GM23338 (cell line): ENCODE data around the gene PIMREG. TPM values are rescaled to one million over a fixed set of nuclear protein-coding genes. Genes with fewer than 3 reads are reported as not detected.
A peak's percentile ranks its signal among the peaks of the same experiment; 100 is the strongest.

Experiments
- ATAC-seq: fragments of 200-7000 bp; cut with Tn5 transposase; 3 replicates; pipeline ENCODE4 v1.9.1; 2020
- DNase-seq: peaks from one replicate; pipeline ENCODE4 v3.0.0-alpha.2; 2015; ENCODE audit warnings: low spot score
- H2AFZ ChIP-seq: fragments of 200-600 bp; sonication (generic); 2 replicates; pipeline ENCODE4 v1.8.0; 2016; ENCODE audit warnings: antibody characterized with exemption, mild to moderate bottlenecking, moderate library complexity
- H3F3A ChIP-seq: fragments of 200-600 bp; sonication (generic); replicated peaks from 2 replicates; pipeline ENCODE4 v1.8.0; 2017; ENCODE audit warnings: antibody characterized with exemption, mixed run types, low read depth
- H3K27ac ChIP-seq: fragments of 200-600 bp; sonication (generic); 2 replicates; pipeline ENCODE4 v1.6.1; 2016; ENCODE audit warnings: low read depth
- H3K27me3 ChIP-seq: fragments of 200-600 bp; sonication (generic); 2 replicates; pipeline ENCODE4 v1.8.0; 2016; ENCODE audit warnings: mild to moderate bottlenecking, mixed run types, moderate library complexity; ENCODE audit not compliant: insufficient read depth
- H3K36me3 ChIP-seq: fragments of 200-600 bp; sonication (generic); 2 replicates; pipeline ENCODE4 v1.8.0; 2016; ENCODE audit warnings: mild to moderate bottlenecking; ENCODE audit not compliant: insufficient read depth
- H3K4me1 ChIP-seq: fragments of 200-600 bp; sonication (generic); 2 replicates; pipeline ENCODE4 v1.8.0; 2016; ENCODE audit warnings: mild to moderate bottlenecking, moderate library complexity; ENCODE audit not compliant: insufficient read depth
- H3K4me2 ChIP-seq: fragments of 200-600 bp; sonication (generic); 2 replicates; pipeline ENCODE4 v1.7.1; 2017; ENCODE audit warnings: mixed run types
- H3K4me3 ChIP-seq: fragments of 200-600 bp; sonication (generic); 2 replicates; pipeline ENCODE4 v1.6.1; 2016; ENCODE audit warnings: mixed run types
- H3K79me2 ChIP-seq: fragments of 200-600 bp; sonication (generic); replicated peaks from 2 replicates; pipeline ENCODE4 v1.8.0; 2017; ENCODE audit warnings: mild to moderate bottlenecking; ENCODE audit not compliant: insufficient read depth
- H3K9me2 ChIP-seq: fragments of 200-600 bp; sonication (generic); 2 replicates; pipeline ENCODE4 v1.8.0; 2017; ENCODE audit not compliant: insufficient read depth
- H4K20me1 ChIP-seq: fragments of 200-600 bp; sonication (generic); replicated peaks from 2 replicates; pipeline ENCODE4 v1.8.0; 2017; ENCODE audit warnings: mild to moderate bottlenecking; ENCODE audit not compliant: insufficient read depth
- H3K27ac Mint-ChIP-seq: 2 replicates; pipeline ENCODE4 v1.8.0; 2020; ENCODE audit warnings: inconsistent platforms, mild to moderate bottlenecking, moderate library complexity, mixed read lengths
- H3K27me3 Mint-ChIP-seq: 3 replicates; pipeline ENCODE4 v1.8.0; 2022; ENCODE audit warnings: low read depth, mild to moderate bottlenecking, moderate library complexity, mixed read lengths, inconsistent platforms; ENCODE audit not compliant: insufficient read depth, poor library complexity
- H3K36me3 Mint-ChIP-seq: 3 replicates; pipeline ENCODE4 v1.8.0; 2021; ENCODE audit warnings: low read depth, mild to moderate bottlenecking, inconsistent platforms, moderate library complexity, mixed read lengths
- H3K4me1 Mint-ChIP-seq: 3 replicates; pipeline ENCODE4 v1.8.0; 2020; ENCODE audit warnings: mild to moderate bottlenecking, inconsistent platforms, mixed read lengths
- H3K4me3 Mint-ChIP-seq: 3 replicates; pipeline ENCODE4 v1.8.0; 2021; ENCODE audit warnings: moderate library complexity, mild to moderate bottlenecking, inconsistent platforms, mixed read lengths
- H3K9me3 Mint-ChIP-seq: 3 replicates; pipeline ENCODE4 v1.8.0; 2020; ENCODE audit warnings: moderate library complexity, mild to moderate bottlenecking, inconsistent platforms, mixed read lengths
- EZH2 ChIP-seq: fragments of 200-600 bp; sonication (generic); IDR thresholded peaks from one replicate; pipeline ENCODE4 v1.8.0; 2017; ENCODE audit warnings: antibody characterized with exemption, mild to moderate bottlenecking, low read depth; ENCODE audit not compliant: unreplicated experiment
- EZH2phosphoT487 ChIP-seq: fragments of 200-600 bp; sonication (generic); IDR thresholded peaks from one replicate; pipeline ENCODE4 v1.8.1; 2018; ENCODE audit warnings: antibody characterized with exemption; ENCODE audit not compliant: unreplicated experiment
- JUNB ChIP-seq: IDR thresholded peaks from one replicate; pipeline ENCODE4 v1.6.1; 2016; ENCODE audit warnings: antibody characterized with exemption; ENCODE audit not compliant: unreplicated experiment
- NANOG ChIP-seq: IDR thresholded peaks from 2 replicates; pipeline ENCODE4 v1.6.1; 2016; ENCODE audit warnings: antibody characterized with exemption, borderline replicate concordance
- POLR2AphosphoS5 ChIP-seq: IDR thresholded peaks from 2 replicates; pipeline ENCODE4 v1.6.1; 2016; ENCODE audit warnings: antibody characterized with exemption, low read depth
- STAT1 ChIP-seq: IDR thresholded peaks from one replicate; pipeline ENCODE4 v1.6.1; 2016; ENCODE audit warnings: antibody characterized with exemption; ENCODE audit not compliant: unreplicated experiment
- ZNF114 ChIP-seq: fragments of 250-450 bp; sonication (Bioruptor Pico); IDR thresholded peaks from 2 replicates; pipeline ENCODE4 v1.5.0; 2020; ENCODE audit warnings: mild to moderate bottlenecking, moderate library complexity
- ZNF331 ChIP-seq: fragments of 250-450 bp; sonication (Bioruptor Pico); IDR thresholded peaks from 2 replicates; pipeline ENCODE4 v1.5.0; 2020; ENCODE audit warnings: low read depth, mild to moderate bottlenecking, moderate library complexity
- polyA plus RNA-seq: library from polyadenylated mRNA; unstranded; fragments of >200 nt; fragmentation: Nextera tagmentation; extraction: Ambion mirVana; gene quantifications from 2 replicates; pipeline ENCODE4 v1.2.1, GENCODE V29; 2016
- total RNA-seq: library from RNA; depleted of rRNA; stranded (reverse); fragments of >200 nt; shearing (Covaris generic); gene quantifications from 2 replicates; pipeline ENCODE4 v1.2.3, GENCODE V29; 2014
- TF ChIP-seq, protein P1 (sequence below): IDR thresholded peaks from one replicate; pipeline ENCODE4 v1.6.1; 2018; ENCODE audit warnings: antibody characterized with exemption; ENCODE audit not compliant: unreplicated experiment
- TF ChIP-seq, protein P2 (sequence below): IDR thresholded peaks from 2 replicates; pipeline ENCODE4 v1.6.1; 2016; ENCODE audit warnings: antibody characterized with exemption
- TF ChIP-seq, protein P3 (sequence below), 2 experiments: fragments of 200-600 bp in 1 of 2; sonication (generic) in 1 of 2; conservative IDR thresholded peaks; 2 replicates each; pipeline versions ENCODE4 v1.5.1 to v1.6.1; 2016 to 2017; ENCODE audit warnings: antibody characterized with exemption in 2 of 2, low read depth in 2 of 2, mild to moderate bottlenecking in 2 of 2, moderate library complexity in 1 of 2

PIMREG gene
- total and polyA plus RNA-seq, 2 experiments from 2014 or later, result 87.8 to 144 TPM

DNA sequence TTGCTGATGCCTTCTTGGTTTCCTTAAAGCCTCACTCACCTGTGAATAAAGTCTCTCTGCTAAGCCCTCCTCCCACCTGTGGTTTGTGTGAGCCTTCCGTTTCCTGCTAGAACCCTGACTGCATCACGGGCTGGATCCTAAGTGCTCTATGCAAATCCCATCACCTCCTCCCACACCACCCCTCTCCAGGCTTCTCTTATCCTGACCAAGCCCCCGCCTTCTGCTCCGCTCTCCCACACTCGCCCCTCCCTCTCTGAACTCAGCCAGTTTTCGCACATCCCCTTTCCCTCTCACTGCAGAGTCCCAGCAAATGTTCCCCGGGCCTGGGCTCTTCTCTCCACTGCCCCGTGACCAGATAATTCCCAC, 51.8 kb downstream of the PIMREG start:
- peak overlapping the region; percentile 70; the same call in 1 of the 2 replicates for H3K27ac ChIP-seq
- peaks cover 35% of the 10 kb centered on the region for H3K4me1 ChIP-seq
- ATAC-seq (peak; percentile 93), DNase-seq (peak; percentile 91)
- H4K20me1 ChIP-seq, result no peaks in the 10 kb centered on the region
- H3K27ac Mint-ChIP-seq, result peak overlapping the region; percentile 69
- no peaks in the 10 kb centered on the region for H3K36me3 ChIP-seq
- no peaks in the 10 kb centered on the region for H3F3A ChIP-seq
- H3K27me3 ChIP-seq, result no peaks in the 10 kb centered on the region
- H3K4me2 ChIP-seq, result peak overlapping the region; percentile 80
- H3K36me3 Mint-ChIP-seq, result peaks cover 3% of the 10 kb centered on the region; the same call in 1 of the 3 replicates
- TF ChIP-seq, protein P1, sequence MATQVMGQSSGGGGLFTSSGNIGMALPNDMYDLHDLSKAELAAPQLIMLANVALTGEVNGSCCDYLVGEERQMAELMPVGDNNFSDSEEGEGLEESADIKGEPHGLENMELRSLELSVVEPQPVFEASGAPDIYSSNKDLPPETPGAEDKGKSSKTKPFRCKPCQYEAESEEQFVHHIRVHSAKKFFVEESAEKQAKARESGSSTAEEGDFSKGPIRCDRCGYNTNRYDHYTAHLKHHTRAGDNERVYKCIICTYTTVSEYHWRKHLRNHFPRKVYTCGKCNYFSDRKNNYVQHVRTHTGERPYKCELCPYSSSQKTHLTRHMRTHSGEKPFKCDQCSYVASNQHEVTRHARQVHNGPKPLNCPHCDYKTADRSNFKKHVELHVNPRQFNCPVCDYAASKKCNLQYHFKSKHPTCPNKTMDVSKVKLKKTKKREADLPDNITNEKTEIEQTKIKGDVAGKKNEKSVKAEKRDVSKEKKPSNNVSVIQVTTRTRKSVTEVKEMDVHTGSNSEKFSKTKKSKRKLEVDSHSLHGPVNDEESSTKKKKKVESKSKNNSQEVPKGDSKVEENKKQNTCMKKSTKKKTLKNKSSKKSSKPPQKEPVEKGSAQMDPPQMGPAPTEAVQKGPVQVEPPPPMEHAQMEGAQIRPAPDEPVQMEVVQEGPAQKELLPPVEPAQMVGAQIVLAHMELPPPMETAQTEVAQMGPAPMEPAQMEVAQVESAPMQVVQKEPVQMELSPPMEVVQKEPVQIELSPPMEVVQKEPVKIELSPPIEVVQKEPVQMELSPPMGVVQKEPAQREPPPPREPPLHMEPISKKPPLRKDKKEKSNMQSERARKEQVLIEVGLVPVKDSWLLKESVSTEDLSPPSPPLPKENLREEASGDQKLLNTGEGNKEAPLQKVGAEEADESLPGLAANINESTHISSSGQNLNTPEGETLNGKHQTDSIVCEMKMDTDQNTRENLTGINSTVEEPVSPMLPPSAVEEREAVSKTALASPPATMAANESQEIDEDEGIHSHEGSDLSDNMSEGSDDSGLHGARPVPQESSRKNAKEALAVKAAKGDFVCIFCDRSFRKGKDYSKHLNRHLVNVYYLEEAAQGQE, result no peak
- no peak for TF ChIP-seq JUNB
- no peak for TF ChIP-seq ZNF114
- no peak for TF ChIP-seq POLR2AphosphoS5
- no peak for TF ChIP-seq STAT1
- TF ChIP-seq ZNF331 (CRISPR knock-in tag), result no peak
- TF ChIP-seq NANOG, result no peak
- no peak for TF ChIP-seq EZH2
- TF ChIP-seq, protein P2, sequence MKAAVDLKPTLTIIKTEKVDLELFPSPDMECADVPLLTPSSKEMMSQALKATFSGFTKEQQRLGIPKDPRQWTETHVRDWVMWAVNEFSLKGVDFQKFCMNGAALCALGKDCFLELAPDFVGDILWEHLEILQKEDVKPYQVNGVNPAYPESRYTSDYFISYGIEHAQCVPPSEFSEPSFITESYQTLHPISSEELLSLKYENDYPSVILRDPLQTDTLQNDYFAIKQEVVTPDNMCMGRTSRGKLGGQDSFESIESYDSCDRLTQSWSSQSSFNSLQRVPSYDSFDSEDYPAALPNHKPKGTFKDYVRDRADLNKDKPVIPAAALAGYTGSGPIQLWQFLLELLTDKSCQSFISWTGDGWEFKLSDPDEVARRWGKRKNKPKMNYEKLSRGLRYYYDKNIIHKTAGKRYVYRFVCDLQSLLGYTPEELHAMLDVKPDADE, result no peak
- no peak for TF ChIP-seq EZH2phosphoT487
- TF ChIP-seq, protein P3, sequence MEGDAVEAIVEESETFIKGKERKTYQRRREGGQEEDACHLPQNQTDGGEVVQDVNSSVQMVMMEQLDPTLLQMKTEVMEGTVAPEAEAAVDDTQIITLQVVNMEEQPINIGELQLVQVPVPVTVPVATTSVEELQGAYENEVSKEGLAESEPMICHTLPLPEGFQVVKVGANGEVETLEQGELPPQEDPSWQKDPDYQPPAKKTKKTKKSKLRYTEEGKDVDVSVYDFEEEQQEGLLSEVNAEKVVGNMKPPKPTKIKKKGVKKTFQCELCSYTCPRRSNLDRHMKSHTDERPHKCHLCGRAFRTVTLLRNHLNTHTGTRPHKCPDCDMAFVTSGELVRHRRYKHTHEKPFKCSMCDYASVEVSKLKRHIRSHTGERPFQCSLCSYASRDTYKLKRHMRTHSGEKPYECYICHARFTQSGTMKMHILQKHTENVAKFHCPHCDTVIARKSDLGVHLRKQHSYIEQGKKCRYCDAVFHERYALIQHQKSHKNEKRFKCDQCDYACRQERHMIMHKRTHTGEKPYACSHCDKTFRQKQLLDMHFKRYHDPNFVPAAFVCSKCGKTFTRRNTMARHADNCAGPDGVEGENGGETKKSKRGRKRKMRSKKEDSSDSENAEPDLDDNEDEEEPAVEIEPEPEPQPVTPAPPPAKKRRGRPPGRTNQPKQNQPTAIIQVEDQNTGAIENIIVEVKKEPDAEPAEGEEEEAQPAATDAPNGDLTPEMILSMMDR (conservative IDR thresholded peaks at IDR 0.05; ENCODE audit: low read depth in 2 of 2), result no peak; a peak in 1 of 4 replicates
- H2AFZ ChIP-seq, result peak overlapping the region; percentile 64; the same call in 1 of the 2 replicates
- H3K9me3 Mint-ChIP-seq, result no peaks in the 10 kb centered on the region
- peaks cover 15% of the 10 kb centered on the region for H3K27me3 Mint-ChIP-seq
- peaks cover 5% of the 10 kb centered on the region; the same call in 1 of the 2 replicates for H3K9me2 ChIP-seq
- no peaks in the 10 kb centered on the region for H3K79me2 ChIP-seq
- H3K4me3 ChIP-seq, result peak overlapping the region; percentile 54
- H3K4me3 Mint-ChIP-seq, result peak overlapping the region; percentile 59
- peaks cover 51% of the 10 kb centered on the region for H3K4me1 Mint-ChIP-seq
